NCI-H345 treated with DMSO at 0.1 percent for 48 hours (cell line): ENCODE data around the gene METTL8.

ENCODE experiments used
- DNase-seq: peaks from one replicate; lab custom pipeline; 2025; ENCODE audit not compliant: unreplicated experiment; lab: John Stamatoyannopoulos, UW

Gene METTL8

DNA sequence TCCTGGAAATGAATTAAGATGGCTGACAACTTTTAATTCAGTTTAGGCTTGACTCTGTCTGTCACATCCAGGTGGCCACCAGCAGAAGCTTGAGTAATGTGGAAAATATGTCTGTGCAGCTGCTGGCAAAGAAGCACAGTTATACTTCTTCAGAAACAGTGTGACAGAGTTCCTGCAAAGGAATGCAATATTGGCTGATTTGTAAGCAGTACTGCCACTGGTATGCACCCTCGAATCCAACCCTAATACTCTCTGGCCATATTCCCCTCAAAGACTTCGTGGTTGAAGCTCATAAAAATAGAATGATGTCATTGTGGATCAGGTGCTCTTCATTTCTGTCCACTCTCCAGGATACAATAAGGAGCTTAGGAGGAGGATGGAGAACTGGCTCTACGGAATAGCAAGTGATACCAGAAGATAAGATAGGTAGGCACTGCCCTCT, 86.2 kb downstream of the METTL8 start:
- no peak for DNase-seq

DNA sequence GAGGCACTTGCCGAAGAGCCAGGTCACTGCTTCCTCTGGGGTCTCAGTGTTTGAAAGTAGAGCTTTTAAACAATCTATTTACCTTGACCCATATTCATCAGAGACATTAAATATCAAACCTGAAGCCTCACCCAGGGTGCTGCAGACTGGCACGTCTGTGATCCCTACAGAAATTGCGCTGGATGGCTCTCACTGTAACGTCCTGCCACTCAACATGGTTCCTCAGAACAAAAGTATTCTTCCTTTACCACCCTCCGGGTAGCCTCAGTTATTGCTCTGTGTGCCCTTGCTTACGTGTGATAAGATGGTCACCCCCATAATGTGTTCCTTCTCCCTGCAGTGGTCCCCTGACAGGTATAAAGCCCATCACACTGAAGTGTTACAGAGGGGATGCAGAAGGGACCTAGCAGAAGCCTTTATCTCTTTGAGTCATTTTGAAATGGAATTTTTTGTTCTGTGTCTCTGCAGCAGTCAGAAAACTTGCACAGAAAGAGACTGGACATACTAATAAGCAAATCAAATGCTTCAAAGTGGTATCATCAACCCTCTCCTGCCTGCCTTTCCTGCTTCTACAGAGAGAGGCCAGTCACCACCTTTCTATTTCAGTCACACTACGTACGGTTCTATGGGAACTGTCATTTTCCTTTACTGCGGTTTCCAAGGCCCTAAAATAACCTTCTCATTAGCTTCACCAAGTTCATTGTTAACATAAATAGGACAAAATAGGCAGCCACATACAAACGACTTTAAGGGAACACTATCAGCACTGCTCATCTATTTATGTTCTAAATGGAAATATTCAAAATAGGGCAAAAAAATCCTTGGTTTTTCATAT, 86.8 kb downstream of the METTL8 start:
- DNase-seq: no peak

DNA sequence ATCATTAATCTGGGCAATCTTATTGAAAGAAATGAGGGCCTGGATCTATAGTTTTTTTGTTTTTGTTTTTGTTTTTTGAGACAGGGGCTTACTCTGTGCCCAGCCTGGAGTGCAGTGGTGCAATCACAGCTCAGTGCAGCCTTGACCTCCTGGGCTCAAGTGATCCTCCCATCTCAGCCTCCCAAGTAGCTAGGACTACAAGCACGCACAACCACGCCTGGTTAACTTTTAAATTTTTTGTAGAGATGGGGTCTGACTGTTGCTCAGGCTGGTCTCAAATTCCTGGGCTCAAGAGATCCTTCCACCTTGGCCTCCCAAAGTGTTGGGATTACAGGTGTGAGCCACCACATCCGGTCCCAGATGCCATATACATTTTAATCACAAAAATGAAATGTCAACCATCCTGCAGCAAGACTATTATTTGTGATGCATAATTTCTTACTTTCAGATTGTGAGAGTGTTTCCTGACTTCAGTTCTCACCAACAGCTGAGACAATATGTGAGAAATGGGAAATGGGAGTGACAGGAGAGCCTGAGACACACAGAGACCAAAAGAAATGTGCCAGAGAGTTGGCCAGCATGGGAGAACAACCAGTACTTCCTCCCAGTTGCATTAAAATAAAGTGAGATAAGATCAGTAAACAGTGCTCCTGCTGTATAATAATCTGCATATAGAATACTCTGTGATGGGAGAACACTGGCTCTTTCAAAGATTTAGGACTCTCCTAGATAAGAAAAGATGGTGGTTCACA, 87.6 kb downstream of the METTL8 start:
- no peak for DNase-seq

DNA sequence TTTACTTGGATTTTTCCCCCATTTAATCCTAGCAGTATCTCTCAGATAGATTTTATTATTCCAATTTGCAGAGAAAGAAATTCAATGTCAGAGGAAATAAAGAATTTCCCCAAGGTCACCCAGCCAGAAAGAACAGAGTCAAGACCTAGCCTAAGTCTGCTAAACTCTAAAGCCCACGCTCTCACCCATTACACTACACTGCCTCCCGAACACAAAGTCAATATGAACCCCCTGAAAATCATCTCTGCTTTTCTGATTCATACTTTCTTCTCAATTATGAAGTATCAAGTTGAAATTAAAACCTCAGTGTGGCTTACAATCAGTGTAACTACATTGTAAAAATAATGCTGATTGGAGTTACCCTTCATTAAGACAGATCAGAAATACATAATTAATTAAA, 89.6 kb downstream of the METTL8 start:
- DNase-seq: no peak

DNA sequence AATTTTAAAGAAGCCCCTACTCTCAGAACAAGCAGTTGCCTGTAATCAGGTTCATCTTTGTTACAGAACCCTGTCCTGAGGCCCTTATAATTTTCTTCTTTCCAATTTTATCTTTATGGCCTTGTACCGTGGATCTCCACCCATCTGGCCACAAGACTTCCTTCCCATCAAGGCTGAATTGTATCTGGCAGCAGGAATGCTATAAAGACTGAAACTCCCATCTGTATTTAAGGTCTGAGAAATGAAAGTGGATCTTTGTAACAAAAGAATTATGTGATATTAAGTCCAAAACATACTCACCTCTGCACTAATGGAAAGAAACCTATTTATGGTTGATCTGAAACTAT, 91.8 kb downstream of the METTL8 start:
- no peak for DNase-seq

DNA sequence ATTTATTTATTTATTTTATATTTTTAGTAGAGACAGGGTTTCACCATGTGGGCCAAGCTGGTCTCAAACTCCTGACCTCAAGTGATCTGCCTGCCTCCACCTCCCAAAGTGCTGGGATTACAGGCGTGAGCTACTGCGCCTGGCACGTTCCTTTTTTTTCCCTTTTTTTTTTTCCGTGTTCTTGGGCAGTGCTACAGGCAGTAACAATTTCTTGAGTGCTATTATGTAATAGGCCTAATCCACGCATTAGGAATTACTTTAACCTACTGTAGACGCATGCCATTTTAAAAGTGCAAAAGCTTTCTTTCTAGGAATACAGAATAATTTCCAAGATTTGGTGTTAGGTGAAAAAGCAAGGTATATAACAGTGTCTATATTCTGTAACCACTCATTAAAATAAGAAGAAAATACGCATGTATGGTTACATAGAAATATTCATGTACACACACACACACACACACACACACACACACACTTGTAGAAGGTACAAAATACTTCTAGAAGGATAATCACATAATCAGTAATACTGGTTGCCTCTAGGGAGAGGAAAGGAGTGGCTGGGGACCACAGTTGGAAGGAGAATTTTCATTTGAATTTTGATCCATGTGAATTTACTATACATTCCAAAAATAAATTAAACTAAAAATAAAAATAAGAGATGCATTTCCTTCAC, 92.3 kb downstream of the METTL8 start:
- no peak for DNase-seq

DNA sequence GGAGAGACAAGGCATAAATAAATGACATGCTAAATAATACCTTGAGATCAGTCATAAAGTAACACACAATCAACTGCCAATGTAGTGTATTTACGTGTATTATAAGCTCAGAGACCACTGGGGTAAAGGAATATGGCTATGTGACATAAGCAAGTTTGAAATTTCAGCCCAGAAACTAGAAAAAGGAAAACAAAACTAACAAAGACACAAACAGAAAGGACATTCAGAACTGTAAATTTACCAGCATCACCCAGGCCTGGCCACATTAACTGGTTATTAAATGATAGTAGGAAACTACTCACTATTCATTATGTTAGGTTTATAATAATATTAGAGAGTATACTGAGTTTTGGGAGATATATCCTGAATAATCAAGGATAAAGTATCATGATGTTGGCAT, 98.8 kb downstream of the METTL8 start:
- DNase-seq: no peak

DNA sequence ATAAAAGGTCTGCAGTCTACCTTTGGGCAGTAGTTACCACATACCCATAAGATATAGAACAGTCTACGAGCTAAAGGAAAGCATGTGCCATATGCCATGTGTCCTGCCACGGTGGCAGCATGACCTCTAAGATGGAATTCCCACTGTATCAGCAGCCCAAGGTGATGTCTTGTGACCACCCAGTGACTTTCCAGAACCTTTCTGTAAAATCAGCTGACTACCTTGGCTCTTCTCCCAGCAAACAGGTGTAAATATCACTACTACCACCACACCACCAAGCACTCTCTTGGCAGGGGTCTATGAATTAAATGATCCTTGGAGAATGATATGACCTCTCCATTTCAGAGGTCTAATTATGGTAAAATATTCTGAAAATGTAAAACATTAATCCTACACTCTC, 99.6 kb downstream of the METTL8 start:
- no peak for DNase-seq

DNA sequence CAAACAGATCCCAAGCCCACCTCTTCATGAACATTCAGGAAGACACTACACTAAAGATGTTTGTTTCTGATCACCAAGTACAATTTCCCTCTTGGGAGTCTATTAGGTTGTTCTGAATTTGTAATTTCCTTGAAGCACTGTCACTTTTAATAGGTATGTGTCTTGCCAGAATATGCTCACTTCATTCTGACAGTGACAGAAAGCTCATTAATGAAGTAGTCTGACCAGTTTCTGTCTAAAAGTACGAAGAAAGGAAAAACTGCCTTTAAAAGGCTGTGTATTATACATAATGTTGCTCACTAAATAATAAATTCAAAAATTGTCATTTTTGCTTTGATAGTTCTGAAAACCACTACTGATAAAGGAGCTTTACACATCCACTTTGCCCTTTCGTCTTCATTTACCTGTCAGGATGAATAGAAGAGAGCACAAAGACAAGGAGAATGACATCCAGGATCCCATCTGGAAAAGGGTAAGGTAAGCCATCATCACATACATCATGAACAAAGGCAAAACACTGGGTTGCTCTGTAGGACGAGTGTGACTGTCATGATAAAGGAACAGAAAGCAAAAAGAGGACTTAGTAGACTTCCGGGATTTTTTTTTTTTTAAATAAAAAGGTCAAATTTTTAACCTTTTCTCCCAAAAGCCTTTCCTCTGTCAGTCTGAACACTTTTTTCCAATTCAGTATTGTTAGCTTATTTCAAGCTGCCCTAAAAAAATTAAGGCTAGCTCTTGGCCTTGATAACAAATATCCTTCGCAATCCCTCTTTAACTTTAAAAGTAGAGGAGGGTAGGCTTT, 103.4 kb downstream of the METTL8 start:
- no peak for DNase-seq

DNA sequence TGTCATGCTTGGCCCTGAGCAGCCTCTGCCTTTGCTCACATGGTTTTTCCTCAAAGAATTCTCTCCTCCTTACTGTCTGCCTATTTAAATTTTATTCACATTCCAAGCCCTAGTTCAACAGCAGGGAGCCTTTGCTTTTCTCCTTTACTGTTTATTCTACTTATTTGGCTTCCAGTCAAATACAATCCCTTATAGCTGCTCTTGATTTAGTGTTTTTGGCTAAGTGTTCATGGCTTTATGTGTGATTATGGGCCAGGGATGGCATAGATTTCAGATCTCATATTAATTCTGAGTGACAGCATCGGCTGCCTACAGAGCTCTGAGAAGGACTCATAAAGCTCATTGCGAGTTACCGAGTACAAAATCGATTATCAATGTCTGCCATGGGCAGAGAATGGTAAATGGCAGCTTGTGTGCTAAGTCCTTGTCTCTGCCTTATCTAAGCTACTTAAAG, 106.7 kb downstream of the METTL8 start:
- DNase-seq: no peak

DNA sequence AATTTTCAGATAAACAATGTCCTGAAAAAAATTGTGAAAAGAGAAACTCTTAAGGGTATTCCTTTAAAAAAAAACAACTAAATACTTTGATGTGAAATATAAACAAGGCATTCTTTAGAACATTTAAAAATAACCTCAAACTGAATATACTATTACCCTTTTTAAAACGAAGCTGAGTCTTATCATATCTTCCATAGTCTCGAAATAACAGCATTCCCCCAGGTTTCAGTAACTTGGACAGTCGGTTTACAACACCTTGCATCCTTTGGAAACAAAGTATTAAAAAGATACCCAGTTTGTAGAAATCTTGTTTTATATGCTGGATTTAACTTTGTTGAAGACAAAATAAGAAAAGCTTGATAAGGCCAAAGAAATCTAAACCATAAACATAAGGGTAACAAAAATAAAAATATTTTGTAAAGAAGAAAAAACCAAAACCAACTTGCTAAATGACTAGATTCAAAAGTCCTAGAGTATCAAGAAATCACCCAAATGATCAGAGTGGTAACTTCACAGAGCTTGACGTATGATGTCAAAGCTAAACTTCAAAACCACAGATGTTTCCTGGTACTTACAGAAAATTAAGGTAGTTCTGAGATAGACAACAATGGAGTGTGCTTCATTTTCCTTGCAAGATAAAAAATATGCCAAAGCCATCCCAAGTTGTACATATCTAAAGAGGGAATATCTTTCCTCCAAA, 107.8 kb downstream of the METTL8 start:
- DNase-seq: no peak

DNA sequence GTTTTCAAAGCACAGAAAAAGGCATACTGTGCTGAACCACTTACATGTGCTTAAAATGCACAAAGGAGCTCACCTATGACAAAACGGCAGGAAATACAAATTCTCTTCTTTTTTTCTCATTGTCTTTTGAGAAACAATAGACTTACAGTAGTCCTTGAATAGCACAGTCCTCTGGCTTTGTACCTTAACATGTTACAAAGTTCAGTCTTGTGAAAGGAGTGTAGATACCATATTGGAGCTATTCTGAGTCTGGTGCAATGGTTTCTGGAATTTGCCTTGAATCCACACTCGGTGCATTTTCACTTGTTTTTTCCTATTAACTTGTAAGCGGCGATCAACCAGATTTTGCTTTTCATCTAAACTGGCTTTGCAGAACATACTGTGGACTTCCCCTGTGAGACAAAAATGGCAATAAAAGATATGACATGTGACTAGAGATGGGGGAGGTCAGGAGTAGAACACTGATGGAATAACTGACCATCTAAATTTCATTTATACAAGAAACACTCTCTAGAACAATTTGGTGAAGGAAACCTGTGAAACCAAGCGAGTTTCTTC, 109.7 kb downstream of the METTL8 start:
- no peak for DNase-seq

DNA sequence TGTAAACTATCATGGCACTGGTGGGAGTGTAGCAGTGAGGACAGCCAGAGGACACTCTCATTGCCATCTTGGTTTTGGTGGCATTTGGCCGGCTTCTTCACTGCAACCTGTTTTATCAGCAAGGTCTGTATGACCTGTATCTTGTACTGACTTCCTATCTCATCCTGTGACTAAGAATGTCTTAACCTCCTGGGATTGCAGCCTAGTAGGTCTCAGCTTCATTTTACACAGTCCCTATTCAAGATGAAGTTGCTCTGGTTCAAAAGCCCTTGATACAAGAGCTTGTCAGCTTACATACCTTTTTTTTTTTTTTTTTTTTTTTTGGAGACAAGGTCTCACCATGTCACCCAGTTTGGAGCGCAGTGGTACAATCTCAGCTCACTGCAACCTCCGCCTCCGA, 110.9 kb downstream of the METTL8 start:
- DNase-seq: no peak

DNA sequence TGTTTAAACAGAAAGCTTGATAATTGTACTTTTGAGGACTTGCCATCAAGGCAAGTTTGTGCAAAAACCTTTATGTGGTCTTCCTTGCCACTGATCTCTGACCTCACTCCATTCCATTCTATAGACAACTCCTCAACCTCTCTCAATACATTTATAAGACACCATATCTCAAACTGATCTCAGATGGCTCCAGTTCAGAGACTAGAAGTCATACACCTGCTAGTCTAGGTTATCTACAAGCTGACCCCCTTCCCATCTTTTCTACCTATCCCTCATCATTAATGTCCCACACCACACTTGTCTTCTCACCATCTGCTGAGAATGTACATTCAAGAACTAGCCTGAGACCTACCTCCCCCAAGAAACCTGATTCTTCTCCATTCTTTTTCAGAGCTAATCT, 113.1 kb downstream of the METTL8 start:
- DNase-seq: no peak

DNA sequence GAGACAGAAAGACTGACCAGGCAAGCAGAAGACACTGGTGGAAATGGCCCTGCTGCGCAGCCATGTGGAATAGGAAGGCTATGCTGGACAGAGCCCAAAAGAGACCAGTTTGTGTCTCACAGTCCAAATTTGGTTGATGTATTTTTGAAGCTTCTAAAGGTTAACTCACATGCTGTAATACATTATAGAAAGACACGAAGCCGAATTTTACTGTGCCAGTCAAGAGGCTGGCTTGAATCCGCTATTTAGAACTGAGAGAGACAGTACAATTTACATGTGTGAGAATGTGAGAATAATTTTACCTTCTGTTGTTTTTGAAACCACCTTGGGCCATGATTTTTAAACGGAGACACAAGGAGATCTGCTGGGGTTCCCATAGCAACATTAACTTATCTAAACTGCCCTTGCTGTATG, 113.6 kb downstream of the METTL8 start:
- no peak for DNase-seq

DNA sequence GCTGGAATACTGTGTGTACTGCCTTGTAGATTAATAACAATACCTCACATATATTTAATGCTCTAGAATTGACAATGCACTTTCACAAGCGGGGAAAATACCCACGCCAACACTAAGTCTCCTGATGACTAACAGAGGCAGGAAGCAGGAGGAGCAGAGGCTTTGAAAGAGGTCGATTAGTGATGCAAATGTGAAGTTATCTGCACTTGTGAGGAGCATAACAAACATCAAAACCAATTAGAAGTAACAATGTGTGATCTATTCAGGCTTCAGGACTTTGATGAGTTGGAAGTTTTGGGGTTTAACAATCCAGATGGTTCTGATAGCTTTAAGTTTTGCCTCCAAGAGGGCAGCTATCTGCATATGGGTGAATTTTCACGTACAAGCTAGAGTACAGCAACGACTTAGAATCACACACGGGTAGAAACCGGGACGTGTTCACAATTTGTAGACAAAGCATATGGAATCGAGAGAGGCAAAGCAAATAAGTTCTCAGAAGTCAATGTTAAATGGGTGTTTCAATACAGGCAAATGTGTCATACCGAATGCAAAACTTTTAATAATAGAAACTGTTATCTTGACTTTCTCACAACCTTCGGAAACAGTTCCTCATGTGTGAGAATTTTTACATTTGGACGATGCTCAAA, 114.5 kb downstream of the METTL8 start:
- no peak for DNase-seq

DNA sequence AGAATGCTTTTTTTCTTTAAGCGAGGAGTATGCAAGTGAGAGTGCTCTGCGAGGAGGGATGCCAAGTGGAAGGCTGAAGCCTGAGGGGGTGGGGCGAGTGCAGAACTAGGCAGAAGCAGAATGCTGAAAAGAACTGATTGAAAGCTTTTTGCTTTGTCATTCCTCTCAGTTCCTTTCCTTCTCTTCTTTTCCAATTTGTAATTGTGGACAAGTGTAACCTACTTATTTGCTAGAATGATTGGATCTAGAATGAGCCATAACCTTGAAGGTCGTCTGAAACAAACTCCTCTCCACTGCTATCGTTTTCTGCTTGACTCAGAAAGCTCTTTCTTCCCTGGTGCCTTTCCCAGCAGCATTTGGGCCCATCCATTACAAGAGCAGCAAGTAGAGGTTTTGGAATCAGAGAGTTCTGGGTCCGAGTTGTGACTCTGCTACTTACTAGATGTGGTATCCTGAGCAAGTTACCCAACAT, 115.3 kb downstream of the METTL8 start:
- no peak for DNase-seq

DNA sequence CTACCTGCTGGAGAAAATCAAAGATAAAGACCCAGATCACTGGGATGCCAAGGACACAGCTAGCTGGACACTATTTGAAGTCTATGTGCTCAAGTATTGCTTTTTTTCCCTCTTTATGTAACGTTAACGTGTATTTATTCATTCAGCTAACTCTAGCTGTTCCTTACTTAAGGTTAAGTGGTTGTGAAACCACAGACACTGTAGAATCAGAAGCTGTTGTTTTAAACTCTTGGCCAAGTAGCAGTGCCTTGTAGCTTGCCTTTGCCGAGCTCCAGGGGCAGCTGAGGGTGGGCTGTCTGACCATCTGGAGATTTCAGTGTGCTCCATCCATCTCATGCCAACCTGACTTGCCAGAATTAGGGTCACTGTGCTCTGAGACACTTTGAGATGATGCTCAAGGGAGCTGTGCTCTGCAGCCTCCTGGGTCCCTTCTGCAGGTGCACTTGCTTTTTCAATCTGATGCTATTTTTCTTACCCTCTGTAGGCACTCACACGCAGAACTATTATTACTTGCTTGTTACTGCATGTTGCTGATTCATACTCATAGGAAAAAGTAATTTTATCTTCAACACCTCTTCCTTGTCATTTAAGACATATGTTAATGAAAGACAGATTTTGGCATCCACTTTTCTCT, 116.2 kb downstream of the METTL8 start:
- DNase-seq: no peak

DNA sequence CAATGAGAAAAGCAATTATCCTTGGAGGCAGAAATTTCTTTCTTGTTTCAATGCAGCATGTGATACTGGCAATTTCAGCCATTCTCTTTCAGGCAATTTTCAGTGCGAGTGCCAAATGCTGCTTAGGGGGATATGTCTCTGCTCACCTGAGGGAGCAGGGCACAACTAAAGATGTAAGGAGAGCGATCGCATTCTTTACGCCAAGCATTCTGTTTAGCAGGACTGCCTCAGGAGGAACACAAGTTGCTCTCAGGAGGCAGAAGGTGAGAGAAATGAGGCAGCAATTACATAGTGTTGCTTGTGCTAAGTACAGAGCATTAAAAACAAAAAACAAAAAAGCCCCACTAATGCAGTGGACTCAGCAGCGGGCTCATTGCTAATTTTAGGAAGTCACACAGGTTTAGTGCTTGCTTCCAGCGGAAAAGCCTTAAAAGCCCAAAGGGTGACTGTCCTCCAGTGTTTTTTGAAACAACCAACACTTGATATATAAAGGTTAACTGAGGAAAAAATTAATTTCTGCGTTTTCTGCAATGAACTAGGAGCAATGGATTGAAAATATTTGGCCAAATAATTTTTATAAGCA, 116.9 kb downstream of the METTL8 start:
- DNase-seq: no peak
